HG03196 (cell line): ENCODE data around the gene SPDEF.

Source experiments
- ATAC-seq: cut with Tn5 transposase; IDR thresholded peaks from one replicate; pipeline ENCODE4 v1.9.1; 2021; ENCODE audit not compliant: unreplicated experiment

The SPDEF gene

DNA sequence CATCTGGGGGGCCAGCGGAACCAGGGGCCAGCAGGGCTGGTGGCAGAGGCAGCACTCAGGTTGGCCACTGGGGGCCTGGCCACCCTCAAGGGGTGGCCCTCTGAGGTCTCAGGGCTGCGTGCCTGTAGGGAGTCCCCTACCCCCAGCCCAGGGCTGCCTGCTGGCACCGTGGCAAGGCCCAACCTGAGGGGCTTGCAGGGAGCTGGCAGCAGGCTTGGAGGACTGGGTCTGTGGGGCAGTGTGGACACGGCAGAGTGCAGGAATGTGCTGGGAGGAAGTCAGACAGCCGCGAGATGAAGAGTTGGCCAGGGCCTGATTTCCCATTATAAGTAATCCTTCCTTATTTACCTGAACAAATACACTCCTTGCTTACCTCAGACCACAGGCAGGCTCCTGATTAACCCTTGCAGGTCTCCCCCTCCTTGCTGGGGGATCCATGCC, at the start of gene SPDEF:
SPDEF (minus strand) TSS at position 299 of the 441 bp plus-strand sequence. CDS start 11,874 bp downstream, outside the sequence.
- no peak for ATAC-seq

DNA sequence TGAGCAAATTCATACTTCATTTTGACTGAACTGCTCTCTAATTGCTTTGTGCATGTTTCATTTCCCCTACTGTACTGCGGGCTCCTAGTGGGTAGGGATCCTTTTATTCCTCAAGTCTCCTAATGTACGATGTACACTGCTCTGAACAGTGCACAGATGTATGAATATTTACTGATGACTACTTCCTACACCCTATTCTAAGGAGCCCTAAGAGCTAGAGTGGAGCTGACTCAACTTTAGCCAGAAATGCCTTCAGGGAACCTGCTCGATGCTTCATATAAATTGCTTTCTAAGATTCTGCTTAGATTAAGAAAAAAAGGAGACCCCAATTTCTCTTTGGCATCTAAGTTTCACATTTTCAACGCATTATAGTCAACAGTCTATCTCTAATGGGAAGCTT, 47.6 kb upstream of the SPDEF start:
- ATAC-seq, result no peak

DNA sequence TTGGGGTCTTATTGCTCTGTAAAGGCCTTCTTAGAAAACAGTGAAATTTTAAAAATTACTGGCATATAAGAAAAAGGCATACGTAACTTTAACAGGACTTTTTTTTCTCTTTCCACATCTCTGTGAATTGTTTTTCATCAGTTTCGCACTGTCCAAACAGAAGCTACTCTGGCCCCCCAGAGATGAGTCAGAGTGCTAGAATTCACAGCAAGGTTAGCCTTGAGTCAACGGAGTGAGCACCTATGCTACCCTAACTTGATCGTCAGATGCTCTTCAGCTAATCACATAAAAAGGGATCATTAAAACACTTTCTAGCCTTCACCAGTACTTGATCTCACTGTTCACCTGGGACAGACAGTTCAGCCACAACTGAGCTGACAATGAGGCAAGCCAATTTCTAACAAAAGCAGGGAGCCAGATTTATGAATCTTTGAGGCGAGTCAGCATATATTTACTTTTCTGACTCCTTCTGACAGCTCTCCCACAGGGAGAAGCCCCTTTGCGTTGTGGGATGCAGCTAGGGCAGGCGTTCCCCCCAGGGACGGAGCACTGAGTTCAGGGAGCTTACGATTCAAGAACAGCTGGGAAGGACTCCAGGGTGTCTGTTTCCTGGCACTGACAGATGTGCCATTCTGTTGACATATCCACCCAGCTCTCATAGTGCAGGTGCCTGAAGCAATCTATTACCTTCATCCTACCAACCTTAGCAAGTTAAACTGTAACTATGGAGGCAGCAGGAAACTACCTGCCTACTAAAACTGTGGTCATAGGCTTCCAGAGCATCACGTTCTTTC, 46.4 kb upstream of the SPDEF start:
- no peak for ATAC-seq

DNA sequence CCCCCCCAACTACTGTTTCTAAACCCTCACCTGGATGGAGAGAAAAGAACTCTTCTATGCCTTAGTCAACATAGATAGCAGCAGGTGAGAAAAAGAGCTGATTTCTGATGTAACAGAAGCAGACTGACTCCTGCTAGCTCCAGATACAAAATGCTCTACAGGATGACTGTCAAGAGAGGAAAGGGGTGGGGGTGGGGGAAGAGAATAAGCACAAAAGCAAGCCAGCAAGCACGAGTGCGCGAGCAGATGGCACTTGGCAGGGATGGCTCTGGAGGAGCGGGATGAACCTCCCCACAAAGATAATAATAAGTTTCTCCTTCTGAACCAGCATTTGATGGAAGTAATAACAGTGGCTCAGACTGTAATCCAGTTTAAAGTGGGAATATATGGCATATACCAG, 45.6 kb upstream of the SPDEF start:
- ATAC-seq, result no peak

DNA sequence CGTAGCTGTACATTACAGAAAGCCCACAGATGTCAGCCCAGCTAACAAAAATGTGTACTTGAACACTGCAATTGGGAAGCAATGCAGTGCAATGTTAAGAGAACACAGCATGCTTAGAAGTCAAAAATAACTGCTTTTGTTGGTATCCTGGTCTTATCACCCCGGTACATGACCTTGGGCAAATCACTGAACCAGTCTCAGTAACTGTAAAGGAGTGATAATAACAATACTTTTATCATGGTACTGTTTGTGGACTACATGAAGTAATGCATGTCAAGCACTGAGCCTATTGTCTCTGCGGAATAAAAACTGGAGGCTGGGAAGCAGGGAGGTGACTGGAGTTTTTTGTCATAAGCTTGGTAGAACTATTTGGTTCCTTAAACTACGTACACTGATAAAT, 44.7 kb upstream of the SPDEF start:
- no peak for ATAC-seq

DNA sequence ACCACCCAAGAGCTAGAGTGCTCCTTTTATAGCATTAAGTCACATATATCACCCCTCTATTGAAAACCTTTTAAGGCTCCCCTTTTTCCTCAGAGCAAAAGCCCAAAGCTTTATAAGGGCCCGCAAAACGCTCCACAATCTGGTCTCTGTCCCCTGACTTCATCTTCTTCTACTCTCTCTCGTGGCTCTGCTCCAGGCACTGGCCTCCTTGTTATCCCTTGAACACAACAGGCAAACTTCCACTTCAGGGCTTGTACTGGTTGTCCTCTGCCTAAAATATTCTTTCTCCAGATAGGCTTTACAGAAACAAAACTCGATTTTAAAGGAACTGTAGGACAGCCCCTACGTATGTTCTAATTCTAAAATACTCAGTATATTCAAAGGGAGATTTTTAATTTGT, 44.0 kb upstream of the SPDEF start:
- ATAC-seq, result no peak

DNA sequence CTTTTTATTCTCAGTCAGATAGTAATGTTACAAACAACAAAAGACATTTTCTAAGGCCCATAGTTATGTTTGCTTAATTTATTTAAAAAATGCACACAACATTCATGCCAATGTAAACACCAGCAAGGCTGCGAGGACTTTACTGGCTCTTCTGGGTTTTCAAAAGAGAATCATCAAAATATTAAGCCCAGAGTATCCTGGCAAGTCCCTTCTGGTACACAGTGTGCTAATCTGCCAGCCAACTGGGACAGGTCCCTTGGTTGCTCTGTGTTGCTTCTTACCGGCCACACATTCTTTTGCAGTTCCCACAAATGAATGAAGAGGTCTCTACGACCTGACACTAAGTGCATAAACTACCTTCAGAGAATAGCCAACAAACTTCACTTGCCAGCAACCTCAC, 42.6 kb upstream of the SPDEF start:
- ATAC-seq, result no peak

DNA sequence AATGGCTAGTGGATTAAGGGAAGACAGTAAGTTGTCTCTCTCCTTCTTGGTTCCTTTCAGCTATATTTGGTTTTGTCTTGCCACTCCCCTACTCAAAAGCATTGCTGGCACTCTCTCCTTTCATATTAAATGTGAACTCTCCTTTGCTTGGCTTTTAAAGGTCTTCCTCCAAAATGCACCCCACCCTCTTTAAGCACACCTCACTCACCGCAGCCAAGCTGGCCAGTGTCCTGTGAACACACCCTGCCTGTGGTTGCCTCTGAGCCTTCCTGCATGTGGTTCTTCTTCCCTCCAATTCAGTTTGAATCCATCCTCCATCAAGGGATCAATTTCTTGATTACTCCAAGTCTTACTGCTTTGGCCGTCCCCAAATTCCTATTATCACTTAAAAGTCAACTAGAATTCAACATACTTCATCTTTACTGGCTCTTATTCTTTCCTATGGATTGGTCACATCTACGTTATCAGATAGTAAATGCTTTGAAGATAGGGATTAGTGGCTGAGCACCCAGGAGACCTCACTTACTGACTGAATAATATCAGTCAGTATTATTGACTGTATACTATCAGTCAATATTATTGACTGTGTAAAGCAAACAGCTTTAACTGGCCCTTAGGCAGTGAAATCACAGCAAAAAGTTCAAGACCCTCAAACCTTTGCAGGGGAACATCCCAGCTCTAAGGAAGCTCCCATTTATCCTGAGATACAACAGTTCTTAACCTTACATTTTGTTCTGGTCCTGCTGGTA, 41.6 kb upstream of the SPDEF start:
- no peak for ATAC-seq

DNA sequence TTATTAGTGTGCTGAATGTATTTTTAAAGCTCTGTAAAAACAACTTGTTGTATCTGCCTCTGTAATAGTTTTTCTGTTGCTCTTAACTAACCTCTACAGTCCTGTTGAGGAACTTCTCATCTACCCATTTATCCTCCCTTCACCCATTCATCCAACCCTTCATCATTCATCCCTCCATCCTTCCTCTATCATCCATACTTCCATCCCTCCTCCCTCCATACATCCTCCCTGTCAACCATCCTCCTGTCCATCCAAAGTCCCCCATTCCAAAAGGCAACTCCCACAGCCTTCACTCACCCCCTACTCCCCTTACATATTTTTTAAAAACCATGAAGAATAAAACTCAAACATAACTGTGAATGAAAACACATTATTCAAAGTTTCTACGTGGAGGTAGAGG, 40.7 kb upstream of the SPDEF start:
- no peak for ATAC-seq

DNA sequence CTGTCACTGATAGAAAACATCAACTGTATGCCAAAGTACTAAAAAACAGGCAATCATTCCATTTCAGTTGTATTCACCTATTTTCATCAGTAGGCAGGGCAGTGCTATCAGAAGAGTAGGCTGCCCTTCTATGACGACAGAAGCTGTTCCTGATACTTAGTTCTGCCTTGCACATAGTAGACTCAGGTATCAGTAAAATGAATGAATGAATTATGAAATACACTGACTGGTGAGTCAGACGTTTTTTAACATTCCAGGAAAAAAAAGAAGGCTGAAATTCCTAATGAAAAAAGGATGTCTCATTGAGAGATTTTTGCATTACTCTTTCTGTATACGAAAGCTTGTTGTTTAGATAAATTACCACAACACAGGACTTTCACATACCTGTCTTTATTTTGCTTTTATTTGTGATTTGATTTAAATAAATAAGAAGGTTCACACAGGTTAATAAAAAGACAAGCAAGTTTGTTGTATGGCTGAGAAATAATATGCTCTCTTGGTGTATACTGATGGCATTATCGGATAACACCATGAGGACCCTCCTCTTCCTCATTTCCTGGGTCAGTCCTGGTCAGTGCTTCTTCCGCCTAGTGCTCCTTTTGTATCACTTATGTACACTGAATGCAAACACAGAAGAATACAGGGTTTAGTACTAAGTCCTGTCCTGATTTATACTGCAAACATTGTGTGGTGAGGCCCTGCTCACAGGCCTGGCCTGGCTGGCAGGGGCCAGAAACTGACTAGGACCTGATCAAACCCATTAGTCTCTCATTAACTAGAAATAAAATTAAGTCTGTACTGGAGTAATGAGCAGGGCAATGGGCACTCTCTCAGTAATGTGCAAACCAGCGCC, 39.4 kb upstream of the SPDEF start:
- ATAC-seq, result no peak

DNA sequence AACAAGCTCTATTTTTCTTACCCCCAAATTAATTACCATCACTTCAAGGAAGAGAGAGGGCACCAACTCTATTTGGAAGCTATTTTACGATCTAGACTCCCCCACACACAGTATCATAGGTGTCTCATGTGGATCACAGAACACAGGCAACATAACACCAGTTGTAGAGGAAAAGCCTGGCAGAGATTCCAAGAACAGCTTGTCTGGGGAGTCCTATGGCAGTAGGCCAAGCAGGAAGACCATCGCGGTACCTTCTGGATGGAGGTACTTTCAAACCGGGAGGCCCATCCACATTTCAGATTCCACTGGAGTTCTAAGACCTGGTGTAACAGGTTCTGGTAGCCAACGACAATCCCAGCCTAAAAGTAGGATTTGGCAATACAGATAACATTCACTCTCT, 37.6 kb upstream of the SPDEF start:
- no peak for ATAC-seq

DNA sequence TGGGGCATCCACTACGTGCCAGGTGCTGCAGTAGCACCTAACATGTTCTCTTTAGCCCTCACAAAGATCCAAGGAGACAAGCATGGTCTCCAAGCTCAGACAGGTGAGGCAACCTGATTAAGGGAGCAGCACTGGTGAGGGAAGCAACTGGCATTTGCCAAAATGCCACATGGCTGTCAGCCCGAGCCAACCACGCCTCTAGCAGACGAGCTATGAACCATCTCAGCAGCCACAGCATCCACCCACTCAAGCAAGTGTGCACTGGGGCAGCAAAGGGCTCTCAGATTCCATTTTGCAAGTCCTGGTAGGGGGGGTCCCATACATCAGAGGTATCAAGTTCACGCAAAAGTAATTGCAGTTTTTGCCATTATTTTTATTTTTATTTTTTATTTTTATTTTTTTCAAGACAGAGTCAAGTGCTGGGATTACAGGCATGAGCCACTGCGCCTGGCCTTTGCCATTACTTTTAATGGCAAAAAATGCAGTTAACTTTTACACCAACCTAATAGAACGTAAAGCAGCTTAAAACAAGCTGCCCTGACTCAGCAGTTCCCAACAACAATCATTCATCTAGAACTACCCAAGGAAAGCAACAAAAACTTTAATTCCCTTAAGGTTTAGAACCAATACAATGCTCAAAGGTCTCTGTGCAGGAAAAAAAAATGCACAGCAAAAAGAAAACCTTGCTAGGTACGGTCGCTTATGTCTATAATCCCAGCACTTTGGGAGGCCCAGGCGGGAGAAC, 36.3 kb upstream of the SPDEF start:
- no peak for ATAC-seq

DNA sequence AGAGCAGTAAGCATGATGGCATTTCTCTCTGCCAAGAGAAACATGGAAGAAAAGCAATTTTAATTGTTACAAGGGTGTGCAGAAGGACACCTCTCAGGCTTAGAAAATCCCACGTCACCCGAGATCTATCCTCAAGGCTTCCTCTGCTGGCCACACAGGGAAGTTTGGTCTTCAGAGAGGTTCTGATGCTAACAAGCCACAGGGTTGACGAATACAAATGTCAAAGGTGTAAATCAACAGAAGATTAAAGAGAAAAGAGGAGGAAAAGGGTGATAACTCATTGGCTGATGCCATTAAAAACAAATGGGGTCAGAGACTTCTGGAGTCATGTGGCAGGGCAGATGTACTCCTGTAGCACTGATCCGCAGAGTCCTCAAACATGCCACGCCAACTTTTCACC, 33.6 kb upstream of the SPDEF start:
- ATAC-seq, result no peak

DNA sequence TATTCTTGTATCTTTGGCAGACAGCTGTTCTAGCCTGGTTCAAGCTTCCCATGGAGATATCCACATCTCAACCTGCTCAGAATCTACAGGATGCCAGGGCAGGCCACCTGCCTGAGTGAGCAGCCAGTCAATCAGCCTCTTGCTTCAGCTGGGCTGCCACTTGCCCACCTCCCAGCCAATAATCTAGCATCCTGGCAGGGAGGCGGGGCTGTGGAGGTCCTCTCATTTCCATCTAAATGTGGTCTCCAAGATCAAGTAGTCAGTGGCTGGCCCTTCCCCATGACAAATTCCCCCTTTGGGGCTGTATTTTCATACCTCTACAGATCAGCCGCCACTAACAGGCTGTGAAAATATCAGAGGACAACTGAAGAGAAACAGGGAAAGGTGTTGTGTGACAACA, 33.0 kb upstream of the SPDEF start:
- no peak for ATAC-seq

DNA sequence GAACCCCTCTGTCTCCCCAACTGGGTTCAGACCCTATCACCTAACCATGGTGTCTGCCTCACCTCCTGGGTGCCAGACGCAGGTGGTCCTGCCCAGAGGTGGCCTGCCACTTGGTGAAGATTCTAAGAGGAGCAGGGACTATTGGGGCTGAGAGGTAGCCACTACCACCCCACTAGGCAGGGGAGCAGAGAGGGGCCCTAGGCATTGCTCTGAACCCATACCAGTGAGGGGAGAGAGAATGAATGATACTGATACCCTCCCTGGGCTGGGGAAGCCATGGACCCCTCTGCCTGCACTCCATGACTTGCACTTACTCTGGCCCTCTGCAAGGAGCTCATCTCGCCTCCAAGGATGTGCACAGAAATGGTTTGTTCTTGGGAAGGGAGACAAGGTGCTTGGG, 31.7 kb upstream of the SPDEF start:
- ATAC-seq, result no peak

DNA sequence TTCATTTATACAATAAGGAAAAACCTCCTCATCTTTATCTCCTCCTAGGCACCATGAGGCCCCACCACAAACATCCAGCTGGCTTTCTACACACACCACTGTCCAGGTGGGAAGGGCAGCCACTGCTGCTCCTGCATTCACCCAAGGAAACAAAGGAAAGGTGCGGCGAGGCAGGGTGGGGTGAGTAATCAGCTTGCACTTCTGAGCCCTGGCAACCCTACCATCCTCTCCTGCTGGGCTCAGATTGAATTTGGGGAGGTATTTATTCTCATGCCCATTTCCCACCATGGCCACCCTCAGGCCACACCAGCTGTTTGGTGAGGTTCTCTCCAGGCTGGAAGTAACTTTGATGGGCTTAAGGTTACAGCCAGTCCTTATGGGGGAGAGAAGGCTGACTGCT, 31.2 kb upstream of the SPDEF start:
- no peak for ATAC-seq

DNA sequence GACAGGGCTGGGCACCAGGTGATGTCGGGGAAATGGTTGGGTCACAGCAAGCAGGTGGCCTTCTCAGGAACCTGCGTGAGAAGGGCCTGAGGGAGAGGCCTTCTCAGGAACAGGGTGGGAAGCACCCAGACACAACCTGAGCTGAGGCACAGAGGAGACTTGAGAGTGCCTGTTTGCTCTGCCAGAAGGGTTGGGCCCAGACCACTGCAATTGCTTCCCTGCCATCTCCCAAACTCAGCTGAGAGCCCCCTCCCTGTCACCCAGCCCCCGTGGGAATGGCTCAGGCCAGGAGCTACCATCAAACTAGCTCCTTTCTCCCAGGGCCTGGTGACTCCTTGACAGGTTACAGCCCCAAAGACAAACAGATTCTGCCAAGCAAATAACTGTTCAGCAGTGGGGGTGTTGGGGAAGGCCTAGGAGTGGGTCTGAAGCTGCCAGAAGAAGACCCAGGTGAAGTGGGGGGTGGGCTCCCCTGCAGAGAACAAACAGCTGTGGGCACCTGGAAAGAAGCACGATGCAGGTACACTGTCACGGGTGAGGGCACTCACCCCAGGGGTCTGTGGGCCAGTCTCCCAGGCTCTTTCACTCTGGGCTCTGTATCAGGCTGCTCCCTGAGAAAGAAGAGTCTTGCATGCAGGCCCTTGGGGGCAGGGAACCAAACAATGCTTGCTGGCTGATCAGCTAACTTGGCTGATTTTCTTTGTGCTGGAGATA, 30.4 kb upstream of the SPDEF start:
- ATAC-seq, result no peak

DNA sequence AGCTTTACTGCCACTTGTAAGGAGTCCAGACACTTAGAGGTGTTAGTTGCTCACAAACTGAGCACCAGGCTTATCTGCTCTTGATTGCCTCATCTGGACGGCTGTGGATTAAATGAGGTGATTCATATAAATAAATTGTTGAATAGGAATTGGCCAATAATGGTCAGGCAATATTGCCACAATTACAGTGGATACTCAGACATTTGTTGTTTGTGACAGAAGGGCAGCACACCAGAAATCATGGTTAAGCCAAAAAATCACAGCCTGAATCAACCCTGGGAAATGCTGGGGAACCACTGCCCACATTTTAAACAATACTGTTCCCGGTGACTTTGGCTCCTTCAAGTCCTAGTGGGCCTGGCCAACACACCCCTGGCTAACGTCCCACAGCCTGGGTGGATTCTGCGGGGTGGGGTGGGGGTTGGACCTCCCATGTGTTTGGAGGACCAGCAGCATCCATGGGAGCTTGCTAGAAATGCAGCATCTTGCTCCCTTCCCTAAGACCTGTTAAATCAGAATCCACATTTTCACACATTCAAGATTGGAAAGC, 29.5 kb upstream of the SPDEF start:
- no peak for ATAC-seq

DNA sequence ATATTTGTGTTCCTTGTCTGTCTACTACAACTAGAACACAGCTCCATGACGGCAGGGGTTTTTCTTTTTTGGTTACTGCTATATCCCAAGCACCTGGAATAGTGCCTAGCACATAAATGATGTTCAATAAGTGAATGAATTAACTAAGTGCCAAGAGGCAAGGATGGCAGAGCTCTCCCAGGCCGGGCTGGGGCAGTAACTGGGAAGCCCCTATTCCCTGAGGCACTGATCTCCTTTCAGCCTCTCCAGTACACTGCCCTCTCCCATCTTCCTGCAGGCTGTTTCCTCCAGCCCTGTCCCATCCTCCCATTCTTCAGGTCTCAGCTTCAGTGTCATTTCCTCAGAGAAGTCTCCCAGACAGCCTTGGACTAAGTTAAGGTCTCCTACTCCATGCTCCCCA, 29.0 kb upstream of the SPDEF start:
- no peak for ATAC-seq

DNA sequence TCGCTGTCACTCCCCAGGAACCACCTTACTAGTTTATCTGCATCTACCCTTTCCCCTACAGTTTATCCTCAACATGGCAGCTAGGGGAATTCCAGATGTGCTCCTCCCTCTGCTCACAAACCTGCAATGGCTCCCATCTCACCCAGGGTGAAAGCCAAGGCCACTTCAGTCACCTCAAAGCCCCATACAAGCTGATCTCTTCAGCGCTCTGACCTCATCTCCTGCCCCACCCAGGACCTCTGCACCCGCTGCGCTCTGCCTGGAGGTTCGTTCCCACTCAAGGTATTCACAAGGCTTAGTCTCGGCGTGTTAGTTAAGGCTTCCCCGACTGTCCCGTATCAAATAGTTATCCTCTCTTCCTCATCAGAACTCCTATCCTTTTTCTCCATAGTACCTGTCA, 28.6 kb upstream of the SPDEF start:
- no peak for ATAC-seq
